GM21825 (cell line): Measurements from ENCODE around the gene ABCF1.

ENCODE experiments used
- ATAC-seq: cut with Tn5 transposase; IDR thresholded peaks from one replicate; pipeline ENCODE4 v1.9.1; 2021; ENCODE audit warnings: mild to moderate bottlenecking, moderate library complexity; ENCODE audit not compliant: unreplicated experiment

The ABCF1 gene

DNA sequence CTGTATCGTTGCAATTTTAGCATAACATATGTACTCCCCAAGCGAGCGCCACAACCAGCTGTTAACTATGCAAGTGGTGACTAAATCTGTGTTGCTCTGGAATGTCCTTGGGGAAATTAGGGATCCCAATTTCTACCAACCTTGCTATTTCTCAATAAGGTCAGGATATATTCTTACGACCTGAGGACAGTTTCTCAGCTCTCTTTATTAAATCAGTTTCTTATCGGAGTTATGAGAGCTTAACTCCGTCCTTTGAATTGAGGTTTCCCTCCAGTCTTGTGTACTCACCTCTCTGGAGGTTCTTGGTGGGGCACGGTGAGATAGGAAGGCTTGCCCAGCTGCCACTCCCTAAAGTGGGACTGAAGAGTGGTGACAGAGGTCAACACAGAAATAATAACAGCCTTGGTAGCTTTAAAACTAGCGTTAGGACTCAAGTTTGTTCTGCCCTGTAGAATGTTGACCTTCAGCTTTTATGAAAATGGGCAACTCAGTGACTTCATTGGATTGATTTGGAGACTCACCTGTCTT is 47.1 kb downstream of the ABCF1 start:
- no peak for ATAC-seq

GRCh38 chr6:30619561-30619960 is 48.3 kb downstream of the ABCF1 start:
- no peak for ATAC-seq

- no peak for ATAC-seq
Observed at GRCh38 chr6:30625511-30625910, 54.3 kb downstream of the ABCF1 start.

GRCh38 chr6:30626484-30627366 is 55.5 kb downstream of the ABCF1 start, which contains the start of gene ATAT1:
TSS of gene ATAT1 (plus strand) at chr6:30626874.
- peak; percentile 82 for ATAC-seq

- ATAC-seq: no peak
Observed at GRCh38 chr6:30635834-30636233, 64.6 kb downstream of the ABCF1 start.

GRCh38 chr6:30640481-30640880 is 69.2 kb downstream of the ABCF1 start:
- no peak for ATAC-seq

GRCh38 chr6:30641048-30641447 is 69.8 kb downstream of the ABCF1 start:
- no peak for ATAC-seq
